Activated gamma-delta T cell treated with anti-CD3 and anti-CD28 coated beads, Interleukin-2, amount 50 U/mL, for 16 hours (primary cell): ENCODE results near the gene KCNQ5.

Source experiments
- DNase-seq: peaks from one replicate; pipeline ENCODE4 v3.0.0-alpha.2; 2020; ENCODE audit warnings: low read depth

KCNQ5 gene

GRCh38 chr6:72677740-72678139, 55.9 kb downstream of the KCNQ5 start:
- DNase-seq, result no peak

DNA sequence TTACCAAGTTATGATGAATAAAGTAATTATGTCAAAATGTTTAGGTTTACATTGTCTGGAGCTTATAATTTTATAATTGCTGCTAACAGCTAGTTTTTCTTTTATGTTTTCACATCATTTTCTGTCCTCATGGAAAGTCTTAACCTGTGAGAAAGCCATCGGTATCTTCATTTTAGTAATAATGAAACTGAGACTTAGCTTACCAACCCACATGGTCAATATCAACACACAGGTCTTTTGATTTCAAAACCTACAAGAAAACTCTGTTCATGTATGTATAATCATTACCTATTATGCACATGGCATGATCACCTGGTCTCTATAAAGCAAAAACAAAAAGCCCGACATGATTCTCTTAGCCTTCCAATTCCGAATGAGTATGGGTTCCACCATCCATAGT, 61.9 kb downstream of the KCNQ5 start:
- no peak for DNase-seq

GRCh38 chr6:72689107-72689954, 67.5 kb downstream of the KCNQ5 start:
- DNase-seq, result no peak

GRCh38 chr6:72691249-72691648, 69.4 kb downstream of the KCNQ5 start:
- no peak for DNase-seq

DNA sequence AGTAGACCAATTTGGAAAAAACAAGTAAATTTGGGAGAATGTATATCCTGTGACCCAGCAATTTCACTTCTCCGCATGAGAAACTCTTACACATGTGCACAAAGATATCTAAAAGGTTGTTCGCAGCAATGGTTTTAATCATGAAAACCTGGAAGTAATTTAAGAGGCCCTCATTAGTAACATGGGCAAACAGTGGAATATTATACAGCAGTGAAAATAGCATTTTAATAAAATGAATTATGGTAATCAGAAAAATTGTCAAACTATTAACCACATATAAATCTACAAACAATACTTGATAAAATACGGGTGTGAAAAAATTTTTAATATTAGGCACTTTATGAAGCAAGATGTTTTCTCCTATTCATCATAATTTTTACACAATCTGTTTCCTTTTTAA, 74.2 kb downstream of the KCNQ5 start:
- no peak for DNase-seq

- DNase-seq, result no peak
Measured at GRCh38 chr6:72699159-72699558, 77.3 kb downstream of the KCNQ5 start.

DNA sequence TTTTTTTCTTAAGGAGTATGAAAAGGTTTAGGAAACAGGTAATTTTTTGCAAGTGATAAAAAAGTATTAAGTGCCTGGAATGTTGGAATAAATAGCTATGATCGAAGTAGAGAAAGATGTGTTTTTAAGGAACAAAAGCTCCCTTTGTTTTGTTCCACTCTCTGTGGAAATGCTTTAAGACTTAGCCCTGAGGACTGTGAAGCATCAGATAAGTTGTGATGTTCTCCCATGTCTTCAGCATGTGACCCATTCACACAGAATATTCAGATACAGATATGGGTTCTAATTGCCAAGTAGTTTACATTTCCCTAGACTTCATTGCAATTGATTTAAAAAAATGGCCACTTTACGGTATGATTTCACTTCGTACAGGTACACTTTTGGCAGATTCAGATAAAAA, 80.6 kb downstream of the KCNQ5 start:
- DNase-seq, result no peak

GRCh38 chr6:72703093-72703492, 81.2 kb downstream of the KCNQ5 start:
- DNase-seq, result no peak

DNA sequence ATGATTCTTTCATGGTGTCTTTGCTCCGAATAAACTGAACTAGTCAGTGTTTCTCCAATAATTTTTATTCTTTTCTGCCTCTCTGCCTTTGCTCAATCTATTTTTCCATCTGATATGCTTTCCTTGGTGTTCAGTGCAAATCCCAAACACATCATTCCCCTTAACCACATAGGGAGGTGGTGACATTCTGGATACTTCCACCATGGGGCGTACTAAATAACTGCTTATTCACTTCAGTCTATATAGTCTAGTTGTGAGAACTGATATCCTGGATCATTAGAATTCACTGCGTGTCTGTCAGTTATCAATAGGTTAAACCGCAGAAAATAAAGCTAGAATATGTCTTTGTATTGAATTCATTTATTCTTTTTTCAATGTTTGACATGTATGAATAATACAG, 83.1 kb downstream of the KCNQ5 start:
- no peak for DNase-seq

DNA sequence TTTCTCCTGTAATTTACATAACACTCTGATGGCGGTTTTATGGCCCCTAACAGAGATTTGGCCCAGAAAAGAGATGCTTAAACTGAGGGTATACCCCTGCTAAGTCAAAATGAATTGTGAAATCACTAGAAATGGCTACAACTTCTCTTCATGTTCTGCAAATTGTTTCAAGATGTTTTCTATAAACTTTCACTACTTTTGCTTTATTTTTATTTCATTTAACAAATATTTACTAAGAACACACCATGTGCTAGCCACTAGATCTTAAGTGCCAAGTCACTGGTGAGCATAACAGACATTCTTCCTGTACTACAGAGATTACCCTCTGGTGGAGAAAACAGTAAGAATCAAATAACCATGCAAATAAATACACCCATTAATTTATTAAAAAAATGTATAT, 87.6 kb downstream of the KCNQ5 start:
- DNase-seq, result no peak

DNA sequence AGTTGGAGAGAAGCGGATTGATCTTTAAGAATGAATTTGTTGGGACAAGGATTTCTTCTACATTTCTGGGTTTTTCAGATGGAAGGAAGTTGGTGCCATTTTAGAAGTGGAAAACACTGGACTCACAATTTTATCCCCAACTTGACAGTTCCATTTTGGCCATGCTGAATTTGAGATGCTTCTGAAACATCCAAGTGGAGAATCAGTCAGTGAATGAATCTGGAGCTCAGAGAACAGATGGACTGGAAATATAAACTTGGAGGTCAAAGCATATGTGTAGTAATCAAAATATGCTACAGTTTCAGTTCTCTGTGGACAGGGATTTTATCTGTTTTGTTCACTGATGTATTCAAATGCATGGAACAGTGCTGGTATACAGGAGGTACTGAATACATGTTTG, 89.9 kb downstream of the KCNQ5 start:
- no peak for DNase-seq

GRCh38 chr6:72712910-72713309, 91.0 kb downstream of the KCNQ5 start:
- DNase-seq, result no peak

GRCh38 chr6:72715119-72715518, 93.3 kb downstream of the KCNQ5 start:
- no peak for DNase-seq

GRCh38 chr6:72716916-72717315, 95.1 kb downstream of the KCNQ5 start:
- no peak for DNase-seq

DNA sequence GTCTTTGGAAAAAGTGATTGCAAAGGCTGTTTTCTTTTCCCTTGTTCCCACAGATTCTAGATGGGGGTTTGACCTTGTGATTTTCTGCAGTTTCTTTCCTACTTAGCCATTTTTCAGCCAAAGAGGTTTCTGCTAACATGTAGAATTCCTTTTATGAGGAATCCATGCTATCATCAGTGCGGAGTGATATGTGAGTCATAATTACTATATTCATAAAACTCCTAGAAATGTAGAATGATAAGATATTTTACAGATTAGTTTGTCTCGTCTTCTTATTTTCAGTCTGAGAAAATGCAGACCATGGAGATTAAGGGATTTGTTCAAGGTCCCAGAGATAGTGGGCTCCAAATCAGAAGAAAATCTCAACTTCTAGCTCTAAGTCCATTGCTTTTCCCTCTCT, 98.6 kb downstream of the KCNQ5 start:
- DNase-seq, result no peak

GRCh38 chr6:72721346-72721745, 99.5 kb downstream of the KCNQ5 start:
- DNase-seq, result no peak

- DNase-seq, result no peak
Measured at GRCh38 chr6:72724545-72724944, 102.7 kb downstream of the KCNQ5 start.

DNA sequence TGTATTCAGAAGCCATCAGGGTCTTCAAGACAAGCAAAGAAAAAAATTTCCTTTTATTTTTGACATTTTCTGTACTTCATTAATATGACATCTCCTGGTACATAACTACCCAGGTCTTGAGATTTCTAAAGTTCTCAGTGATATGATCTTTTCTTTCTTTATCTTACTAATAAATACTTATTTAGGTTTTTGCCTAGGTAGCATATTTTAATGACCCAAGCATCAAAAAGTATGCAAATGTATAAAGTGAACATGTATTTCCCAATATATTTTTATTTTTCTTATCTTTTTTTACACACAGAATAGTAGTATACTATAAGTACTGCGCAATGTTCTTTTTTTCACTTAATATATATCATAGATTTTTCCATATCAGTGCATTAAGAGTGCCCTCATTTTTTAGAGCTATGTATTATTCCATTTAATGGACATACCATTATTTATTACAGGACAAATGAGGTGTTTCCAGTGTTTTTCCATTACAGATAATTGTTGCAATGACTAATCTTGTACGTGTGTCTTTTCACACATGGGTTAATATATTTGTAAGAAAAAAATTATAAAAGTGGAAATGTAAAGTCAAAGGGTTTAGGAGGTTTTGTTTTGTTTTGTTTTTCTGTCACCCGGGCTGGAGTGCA, 107.0 kb downstream of the KCNQ5 start:
- no peak for DNase-seq

GRCh38 chr6:72733045-72733444, 111.2 kb downstream of the KCNQ5 start:
- no peak for DNase-seq

- no peak for DNase-seq
Measured at GRCh38 chr6:72738091-72738490, 116.2 kb downstream of the KCNQ5 start.

DNA sequence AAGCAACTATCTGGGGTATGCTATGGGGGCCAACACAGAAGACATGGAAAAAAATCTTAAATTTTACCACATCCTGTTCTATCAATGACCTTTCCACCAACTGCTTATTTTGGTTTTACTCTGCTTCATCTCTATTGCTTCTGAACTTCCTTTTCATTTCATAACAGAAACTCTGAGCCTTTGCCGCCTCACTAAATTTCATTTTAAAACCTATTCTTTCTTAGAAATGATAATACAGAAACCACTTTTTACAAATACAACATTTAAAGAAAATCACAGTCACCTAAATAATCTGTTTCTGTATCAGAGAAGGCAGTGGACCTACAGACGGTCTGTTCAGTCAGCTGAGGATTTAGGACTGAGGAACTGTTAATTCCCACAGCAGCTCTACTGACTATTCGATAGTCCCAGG, 117.5 kb downstream of the KCNQ5 start:
- DNase-seq, result no peak

GRCh38 chr6:72740135-72740534, 118.3 kb downstream of the KCNQ5 start:
- DNase-seq, result no peak

GRCh38 chr6:72741083-72741482, 119.2 kb downstream of the KCNQ5 start:
- no peak for DNase-seq
